Renal pelvis (tissue), 4 donors: ENCODE data around the gene TMEM120A. TPM values are rescaled to one million over a fixed set of nuclear protein-coding genes. Genes with fewer than 3 reads are reported as not detected.

Source experiments
- DNase-seq: peaks from one replicate; pipeline ENCODE4 v3.0.0-alpha.2; 2013
- polyA plus RNA-seq, 3 donors: library from polyadenylated mRNA; unstranded; fragments of 120-200 nt; gene quantifications; one replicate each; pipeline ENCODE4 v1.2.1, GENCODE V29; 2013; ENCODE audit not compliant: insufficient read length in 3 of 3

TMEM120A gene
- polyA plus RNA-seq, 3 donors, result 57.9 to 66.5 (median 60.8) TPM

- DNase-seq, result no peak
Observed at GRCh38 chr7:76002139-76002538, 7.7 kb upstream of the TMEM120A start.

GRCh38 chr7:76000566-76000965 is 6.2 kb upstream of the TMEM120A start:
- DNase-seq, result no peak

- no peak for DNase-seq
Observed at GRCh38 chr7:75998038-75998437, 3.6 kb upstream of the TMEM120A start.

- no peak for DNase-seq
Observed at GRCh38 chr7:75996476-75996875, 2.1 kb upstream of the TMEM120A start.

GRCh38 chr7:75995996-75996395 is 1.6 kb upstream of the TMEM120A start:
- DNase-seq, result no peak

- DNase-seq, result no peak
Observed at GRCh38 chr7:75995052-75995471, 667 bp upstream of the TMEM120A start.

GRCh38 chr7:75993689-75994387 is 557 bp downstream of the TMEM120A start:
- DNase-seq, result no peak

GRCh38 chr7:75992083-75992755 is 2.2 kb downstream of the TMEM120A start:
- DNase-seq, result no peak

GRCh38 chr7:75991531-75992082 is 2.8 kb downstream of the TMEM120A start:
- DNase-seq, result no peak

- no peak for DNase-seq
Observed at GRCh38 chr7:75989500-75990388, 4.7 kb downstream of the TMEM120A start.

- no peak for DNase-seq
Observed at GRCh38 chr7:75988568-75989499, 5.6 kb downstream of the TMEM120A start.

- DNase-seq, result no peak
Observed at GRCh38 chr7:75987805-75988567, 6.4 kb downstream of the TMEM120A start.

GRCh38 chr7:75987026-75987804 is 7.2 kb downstream of the TMEM120A start:
- DNase-seq, result no peak

- no peak for DNase-seq
Observed at GRCh38 chr7:75986147-75986781, 8.1 kb downstream of the TMEM120A start.

- DNase-seq, result no peak
Observed at GRCh38 chr7:75985518-75986146, 8.8 kb downstream of the TMEM120A start.

GRCh38 chr7:75985009-75985517 is 9.3 kb downstream of the TMEM120A start:
- DNase-seq, result no peak

- DNase-seq, result no peak
Observed at GRCh38 chr7:75984130-75985008, 10.0 kb downstream of the TMEM120A start.
